Dermis microvascular lymphatic vessel endothelial cell (primary cell): Measurements from ENCODE around the gene CAGE1. TPM values are rescaled to one million over a fixed set of nuclear protein-coding genes. Genes with fewer than 3 reads are reported as not detected.
"Not testable (repeated sequence)": the region's sequence is repeated elsewhere in the genome, so short reads cannot be mapped to it uniquely, and the experiment has no call there.

Experiments used
- DNase-seq, 2 donors: peaks; one replicate each; pipeline versions ENCODE4 v3.0.0 to v3.0.0-alpha.2; 2010; ENCODE audit warnings: low read depth in 2 of 2
- total RNA-seq: library from RNA; depleted of rRNA; stranded (reverse); fragments of >200 nt; gene quantifications from 2 replicates; pipeline ENCODE4 v1.2.1, GENCODE V29; 2014

Gene CAGE1
- total RNA-seq, 1 donor from 2014 or later: 0.13 TPM

DNA sequence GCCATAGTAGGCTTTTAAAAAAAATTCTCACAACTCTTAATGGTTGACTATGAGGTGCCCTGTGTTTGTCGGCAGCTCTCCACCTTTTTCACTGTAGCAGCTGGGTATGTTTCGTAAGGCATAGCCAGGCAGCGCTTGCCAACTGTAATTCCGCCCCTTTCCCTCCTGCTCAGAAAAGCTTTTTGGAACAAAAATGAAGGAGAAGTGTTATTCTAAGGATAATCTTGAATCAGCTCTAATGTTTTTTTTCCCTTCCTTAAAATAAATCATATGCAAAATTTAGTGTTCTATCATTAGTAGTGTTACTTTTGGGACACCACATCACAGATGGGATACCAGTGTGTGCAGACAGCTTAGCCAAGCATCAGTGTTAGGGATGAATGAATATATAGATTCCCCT lies 21.3 kb upstream of the CAGE1 start:
- no peak for DNase-seq

GRCh38 chr6:7409740-7410139 lies 20.2 kb upstream of the CAGE1 start:
- DNase-seq: no peak

DNA sequence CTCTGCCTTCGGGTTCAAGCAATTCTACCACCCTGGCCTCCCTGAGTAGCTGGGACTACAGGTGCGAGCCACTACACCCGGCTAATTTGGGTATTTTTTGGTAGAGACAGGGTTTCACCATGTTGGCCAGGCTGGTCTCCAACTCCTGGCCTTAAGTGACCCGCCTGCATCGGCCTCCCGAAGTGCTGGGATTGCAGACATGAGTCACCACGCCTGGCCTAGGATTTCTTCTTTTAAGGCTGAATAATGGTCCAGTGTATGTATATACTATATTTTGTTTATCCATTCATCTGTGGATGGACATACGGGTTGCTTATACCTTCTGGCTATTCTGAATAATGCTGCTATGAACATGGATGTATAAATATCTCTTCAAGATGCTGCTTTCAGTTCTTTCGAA lies 17.2 kb upstream of the CAGE1 start:
- no peak for DNase-seq

- no peak for DNase-seq
These were observed 15.0 kb upstream of the CAGE1 start for GRCh38 chr6:7404546-7404945.

GRCh38 chr6:7402716-7403115 lies 13.2 kb upstream of the CAGE1 start:
- DNase-seq: no peak

DNA sequence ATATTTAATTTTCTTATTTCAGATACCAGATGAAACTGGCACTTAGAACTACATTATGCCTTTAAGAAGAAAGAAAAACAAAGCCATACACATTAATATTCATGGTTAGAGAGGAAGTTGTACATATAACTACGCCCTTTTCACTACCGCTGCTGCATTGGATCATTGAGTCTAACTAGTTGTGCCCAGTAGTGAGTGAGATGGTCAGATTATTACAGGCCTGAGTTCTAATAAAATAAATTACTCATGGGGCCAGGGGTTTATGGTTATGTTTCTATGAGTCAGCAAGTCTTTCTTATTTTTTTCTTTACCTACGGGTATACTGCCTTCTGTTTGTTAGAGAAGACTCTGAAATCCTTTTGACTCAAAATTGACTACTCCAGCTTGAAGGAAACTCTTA lies 11.5 kb upstream of the CAGE1 start:
- DNase-seq: peak in 1 of 2 donors; percentile 7

- no peak for DNase-seq
These were observed 2.9 kb upstream of the CAGE1 start for GRCh38 chr6:7392402-7392801.

- no peak for DNase-seq
These were observed 1.6 kb upstream of the CAGE1 start for GRCh38 chr6:7391151-7391550.

DNA sequence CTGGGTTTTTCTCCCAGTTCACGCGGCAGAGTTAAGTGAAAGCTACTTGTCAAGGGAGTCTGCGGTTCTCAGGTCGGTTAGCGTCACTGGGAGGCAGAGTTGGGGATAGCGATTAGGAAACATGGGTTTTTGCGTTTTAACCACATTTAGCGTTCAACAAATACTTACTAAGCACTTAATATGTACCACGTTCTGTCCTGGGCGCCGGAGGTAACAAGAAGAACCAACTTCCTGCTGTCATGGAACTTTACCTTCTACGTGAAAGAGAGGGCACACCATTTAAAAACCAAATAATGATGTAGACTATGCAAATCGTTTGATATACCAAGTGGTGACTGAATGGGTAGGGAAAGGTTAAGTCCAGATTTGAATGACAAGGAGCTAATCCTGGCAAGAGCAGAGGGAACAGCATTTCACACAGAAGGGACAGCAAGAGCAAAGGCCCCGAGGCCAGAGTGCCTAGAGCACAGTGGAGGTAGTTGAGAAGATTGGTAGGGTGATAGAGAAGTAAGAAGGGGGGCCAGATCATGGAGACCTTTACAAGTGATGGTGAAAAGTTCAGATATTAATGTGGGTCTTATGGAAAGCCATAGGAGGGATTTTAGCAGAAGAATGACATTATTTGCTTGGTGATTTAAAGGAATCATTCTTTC lies 810 bp upstream of the CAGE1 start:
- no peak for DNase-seq

DNA sequence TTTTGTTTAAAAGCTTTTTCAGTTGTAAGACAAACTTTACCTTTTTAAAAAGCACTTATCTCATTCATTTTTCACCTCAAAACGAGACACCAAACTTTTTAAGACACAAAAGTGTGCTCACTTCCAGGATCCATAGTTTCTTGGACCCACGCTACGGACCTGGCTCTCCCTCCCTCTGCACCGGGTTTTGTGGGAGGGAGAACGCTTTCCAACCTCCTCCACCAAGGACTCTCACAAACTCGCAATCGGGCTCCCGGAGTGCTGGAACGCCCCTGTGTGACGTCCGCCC lies 436 bp downstream of the CAGE1 start:
- DNase-seq: peak in 1 of 2 donors; percentile 79

DNA sequence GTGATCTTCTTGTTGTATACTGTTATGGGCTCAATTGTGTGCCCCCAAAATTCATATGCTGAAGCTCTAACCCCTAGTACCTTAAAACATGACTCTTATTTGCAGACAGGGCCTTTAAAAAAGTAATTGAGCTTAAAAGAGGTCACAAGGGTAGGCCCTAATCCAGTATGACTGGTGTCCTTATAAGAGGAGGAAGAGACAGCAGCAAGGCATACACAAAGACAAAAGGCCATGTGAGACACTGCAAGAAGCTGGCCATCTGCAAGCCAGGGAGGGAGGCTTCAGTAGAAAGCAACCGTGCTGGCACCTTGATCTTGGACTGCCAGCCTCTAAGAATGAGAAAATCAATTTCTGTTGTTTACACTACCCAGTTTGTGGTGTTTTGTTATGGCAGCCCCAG lies 8.4 kb downstream of the CAGE1 start:
- no peak for DNase-seq

DNA sequence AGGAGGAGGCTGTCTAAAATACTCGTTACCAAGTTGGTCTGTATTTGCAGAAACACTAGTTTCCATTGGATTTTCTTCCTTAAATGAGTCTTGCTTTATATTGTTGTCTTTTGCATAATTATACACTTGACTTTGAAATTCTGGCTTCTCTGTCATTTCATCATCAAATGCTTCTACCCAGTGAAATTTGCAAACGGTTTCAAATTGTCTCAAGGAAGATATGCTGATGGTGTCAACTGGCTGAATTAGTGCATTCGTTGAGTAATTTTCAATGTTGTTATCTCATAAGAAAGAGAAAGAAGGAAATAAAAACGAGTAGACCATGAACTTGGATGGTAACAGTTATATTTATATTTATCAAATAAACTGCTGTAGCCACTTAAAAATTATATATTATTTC lies 10.8 kb downstream of the CAGE1 start:
- no peak for DNase-seq

DNA sequence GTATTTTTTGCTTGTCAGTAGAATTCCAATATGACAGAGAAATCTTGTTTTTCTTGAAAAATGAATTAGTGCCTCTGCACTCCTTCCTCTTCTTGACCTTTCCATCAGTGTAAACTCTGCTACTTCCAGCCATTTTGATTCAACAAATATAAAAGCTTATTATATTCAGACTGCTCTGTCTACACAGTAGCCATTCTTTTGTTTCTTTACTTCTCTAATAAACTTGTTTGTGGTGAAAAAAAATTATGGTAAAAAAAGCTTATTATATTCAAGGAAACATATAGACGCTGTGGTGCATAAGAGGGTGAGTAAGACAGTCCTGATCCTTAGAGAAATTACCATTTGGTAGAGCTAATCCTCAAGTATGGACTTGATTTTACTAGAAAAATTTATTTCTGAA lies 11.6 kb downstream of the CAGE1 start:
- no peak for DNase-seq

DNA sequence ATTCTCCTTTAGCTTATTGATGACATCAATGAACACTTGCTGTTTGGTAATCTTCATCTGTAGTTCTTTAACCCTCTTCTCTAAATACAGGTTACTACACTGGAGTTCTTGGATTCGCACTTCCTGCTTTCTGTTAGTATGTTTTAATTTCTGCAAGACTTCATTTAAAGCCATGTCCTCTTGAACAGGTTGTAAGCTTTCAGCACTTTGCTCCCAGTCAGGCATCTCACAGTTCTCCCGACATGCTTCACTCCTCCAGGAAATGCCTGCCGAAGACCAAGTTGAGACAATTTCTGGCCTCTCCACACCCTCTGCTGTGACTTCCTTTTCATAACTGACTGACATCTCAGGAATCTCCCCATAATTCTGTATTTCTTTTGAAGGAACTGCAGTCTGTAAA lies 15.8 kb downstream of the CAGE1 start:
- no peak for DNase-seq

DNA sequence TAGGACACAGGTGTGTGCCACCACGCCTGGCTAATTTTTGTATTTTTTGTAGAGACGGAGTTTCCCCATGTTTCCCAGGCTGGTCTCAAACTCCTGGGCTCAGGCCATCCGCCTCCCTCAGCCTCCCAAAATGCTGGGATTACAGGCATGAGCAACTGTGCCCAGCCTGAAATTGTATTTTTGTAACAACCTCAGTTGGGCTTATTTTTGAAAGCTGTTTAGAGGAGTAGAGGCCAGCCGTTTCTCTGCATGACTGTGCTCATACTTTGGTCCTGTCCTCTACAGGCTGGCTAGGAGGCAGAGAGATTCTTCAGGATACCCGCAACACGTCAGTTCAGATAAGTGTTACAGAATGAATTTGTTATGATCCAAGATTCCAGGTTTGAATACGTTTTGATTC lies 22.1 kb downstream of the CAGE1 start:
- DNase-seq: no peak

DNA sequence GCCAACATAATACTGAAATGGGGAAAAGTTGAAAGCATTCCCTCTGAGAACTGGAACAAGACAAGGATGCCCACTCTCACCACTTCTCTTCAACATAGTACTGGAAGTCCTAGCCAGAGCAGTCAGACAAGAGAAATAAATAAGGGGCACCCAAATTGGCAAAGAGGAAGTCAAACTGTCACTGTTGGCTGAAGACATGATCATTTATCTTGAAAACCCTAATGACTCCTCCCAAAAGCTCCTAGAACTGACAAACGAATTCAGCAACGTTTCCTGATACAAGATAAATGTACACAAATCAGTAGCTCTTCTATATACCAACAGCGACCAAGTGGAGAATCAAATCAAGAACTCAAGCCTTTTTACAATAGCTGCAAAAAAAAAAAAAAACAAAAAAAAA lies 37.6 kb downstream of the CAGE1 start:
- DNase-seq: not testable (repeated sequence)

DNA sequence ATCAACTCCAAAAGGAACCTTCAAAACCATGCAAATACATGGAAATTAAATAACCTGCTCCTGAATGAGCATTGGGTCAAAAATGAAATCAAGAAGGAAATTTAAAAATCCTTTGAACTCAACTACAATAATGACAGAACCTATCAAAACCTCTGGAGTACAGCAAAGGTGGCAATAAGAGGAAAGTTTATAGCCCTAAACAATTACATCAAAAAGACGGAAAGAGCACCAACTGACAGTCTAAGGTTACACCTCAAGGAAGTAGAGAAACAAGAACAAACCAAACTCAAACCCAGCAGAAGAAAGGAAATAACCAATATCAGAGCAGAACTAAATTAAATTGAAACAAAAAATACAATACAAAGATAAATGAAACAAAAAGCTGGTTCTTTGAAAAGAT lies 39.0 kb downstream of the CAGE1 start:
- DNase-seq: not testable (repeated sequence)

GRCh38 chr6:7347551-7347997 lies 42.0 kb downstream of the CAGE1 start:
- not testable (repeated sequence) for DNase-seq

GRCh38 chr6:7344773-7345450 lies 44.6 kb downstream of the CAGE1 start:
- not testable (repeated sequence) for DNase-seq

- DNase-seq: no peak
These were observed 45.7 kb downstream of the CAGE1 start for GRCh38 chr6:7343546-7344475.

DNA sequence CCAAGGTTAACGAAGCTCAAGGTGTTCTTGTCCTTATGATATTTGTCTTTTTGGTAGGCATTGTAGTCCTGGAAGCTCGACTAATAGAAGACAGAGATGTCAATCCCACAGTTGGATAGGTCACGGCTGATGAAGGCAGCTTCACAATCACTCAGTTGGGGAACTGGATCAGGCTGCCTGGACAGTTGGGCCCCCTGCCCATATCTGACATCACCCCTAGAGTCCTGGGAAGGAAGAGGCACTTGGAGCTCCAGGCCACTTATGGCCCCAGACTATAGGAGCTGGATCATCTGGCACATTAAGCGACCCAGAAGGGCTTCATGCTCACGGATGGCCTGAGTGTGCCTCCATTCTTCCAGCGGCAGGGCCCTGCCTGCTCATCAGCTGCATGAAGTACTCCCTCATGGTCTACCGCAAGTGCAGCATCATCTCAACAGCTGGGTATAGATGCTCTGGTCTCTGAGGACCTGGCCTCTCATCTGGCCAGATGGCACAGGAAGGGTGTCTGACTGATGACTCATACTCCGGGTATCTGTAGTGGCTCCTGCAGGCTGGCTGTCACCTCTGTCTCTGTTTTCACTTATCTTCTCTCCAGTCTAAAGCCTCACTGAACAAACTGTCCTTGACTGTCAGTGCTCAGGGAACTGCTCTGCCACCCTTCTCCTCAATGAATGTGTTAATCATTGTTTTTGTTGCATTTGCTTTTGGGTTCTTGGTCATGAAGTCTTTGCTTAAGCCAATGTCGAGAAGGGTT lies 47.4 kb downstream of the CAGE1 start:
- no peak for DNase-seq

GRCh38 chr6:7341271-7341670 lies 48.3 kb downstream of the CAGE1 start:
- no peak for DNase-seq
